Stomach (tissue), 4 donors: ENCODE measurements around the gene KCNQ5.

Source experiments
- CTCF ChIP-seq, 7 experiments: fragments of 450-650 bp in 4 of 7; fragments of 200-600 bp in 3 of 7; sonication (generic) in 3 of 7; IDR thresholded peaks; one replicate each; pipeline ENCODE4 v1.5.1; 2016 to 2019; ENCODE audit warnings: antibody characterized with exemption in 7 of 7, control low read depth in 2 of 7, mild to moderate bottlenecking in 1 of 7
- POLR2AphosphoS5 ChIP-seq, 3 donors: sonication (generic); formaldehyde crosslinking; IDR thresholded peaks; one replicate each; pipeline ENCODE4 v1.6.1; 2016; ENCODE audit warnings: antibody characterized with exemption in 3 of 3

GRCh38 chr6:72704979-72705378 is 83.1 kb downstream of the KCNQ5 start:
- TF ChIP-seq POLR2AphosphoS5 (IDR thresholded peaks at IDR 0.05) (no peak), CTCF (IDR thresholded peaks at IDR 0.05) (no peak)
